SK-N-MC (cell line): ENCODE results near the gene RTKN.

Source experiments
- DNase-seq: peaks from one replicate; pipeline ENCODE4 v3.0.0-alpha.2; 2011; ENCODE audit warnings: low read depth, low spot score
- H3K27ac ChIP-seq: fragments of 200-600 bp; sonication (generic); 2 replicates; pipeline ENCODE4 v1.5.1; 2016; ENCODE audit warnings: mixed run types
- H3K36me3 ChIP-seq: fragments of 200-600 bp; sonication (generic); 2 replicates; pipeline ENCODE4 v1.6.1; 2017; ENCODE audit warnings: antibody characterized with exemption, low read length, mixed read lengths; ENCODE audit not compliant: insufficient read depth
- H3K4me3 ChIP-seq: fragments of 200-600 bp; sonication (generic); 2 replicates; pipeline ENCODE4 v1.5.1; 2016
- H3K9ac ChIP-seq: fragments of 200-600 bp; sonication (generic); 2 replicates; pipeline ENCODE4 v1.8.0; 2017; ENCODE audit warnings: mixed run types, mixed read lengths; ENCODE audit not compliant: insufficient read length
- H3K9me3 ChIP-seq: fragments of 200-600 bp; sonication (generic); 2 replicates; pipeline ENCODE4 v1.6.1; 2017; ENCODE audit warnings: low read depth, mild to moderate bottlenecking, antibody characterized with exemption, low read length, moderate library complexity, mixed read lengths
- EZH2 ChIP-seq: fragments of 200-600 bp; sonication (generic); IDR thresholded peaks from one replicate; pipeline ENCODE4 v1.6.1; 2017; ENCODE audit warnings: antibody characterized with exemption
- FOXP2 ChIP-seq: optimal IDR thresholded peaks from 2 replicates; pipeline ENCODE3; 2011; ENCODE audit warnings: mild to moderate bottlenecking, moderate library complexity; ENCODE audit not compliant: insufficient read depth; ENCODE audit errors: extremely low read length, control extremely low read depth
- POLR2AphosphoS5 ChIP-seq: IDR thresholded peaks from 2 replicates; pipeline ENCODE4 v1.6.1; 2012; ENCODE audit warnings: mild to moderate bottlenecking, low read depth, low read length, borderline replicate concordance

RTKN gene

DNA sequence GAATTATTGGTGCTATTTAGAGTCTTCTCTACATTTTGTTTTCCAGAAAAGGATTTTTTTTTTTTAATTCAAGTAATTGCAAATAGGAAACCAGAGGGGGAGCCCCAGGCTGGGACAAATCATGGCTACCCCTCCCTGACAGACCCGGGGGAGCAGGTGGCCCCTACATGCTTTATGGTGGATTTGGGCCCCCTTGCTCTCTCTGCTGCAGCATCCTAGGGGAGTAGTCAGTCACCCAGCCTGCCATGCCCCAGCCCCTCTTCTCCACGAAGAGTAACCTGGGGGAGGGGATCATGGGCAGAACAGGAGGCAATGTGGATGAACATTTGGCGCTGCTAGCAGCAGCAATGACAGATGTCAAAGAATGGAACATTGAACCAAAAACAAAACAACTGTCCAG is 25.0 kb downstream of the RTKN start:
- DNase-seq = no peak
- no peak for TF ChIP-seq POLR2AphosphoS5
- no peak for TF ChIP-seq EZH2
- TF ChIP-seq FOXP2 = no peak
- H3K36me3 ChIP-seq = no peaks in the 10 kb centered on the region
- no peak overlapping the region for H3K27ac ChIP-seq
- no peaks in the 10 kb centered on the region for H3K9me3 ChIP-seq
- no peak overlapping the region for H3K4me3 ChIP-seq
- H3K9ac ChIP-seq = no peak overlapping the region

DNA sequence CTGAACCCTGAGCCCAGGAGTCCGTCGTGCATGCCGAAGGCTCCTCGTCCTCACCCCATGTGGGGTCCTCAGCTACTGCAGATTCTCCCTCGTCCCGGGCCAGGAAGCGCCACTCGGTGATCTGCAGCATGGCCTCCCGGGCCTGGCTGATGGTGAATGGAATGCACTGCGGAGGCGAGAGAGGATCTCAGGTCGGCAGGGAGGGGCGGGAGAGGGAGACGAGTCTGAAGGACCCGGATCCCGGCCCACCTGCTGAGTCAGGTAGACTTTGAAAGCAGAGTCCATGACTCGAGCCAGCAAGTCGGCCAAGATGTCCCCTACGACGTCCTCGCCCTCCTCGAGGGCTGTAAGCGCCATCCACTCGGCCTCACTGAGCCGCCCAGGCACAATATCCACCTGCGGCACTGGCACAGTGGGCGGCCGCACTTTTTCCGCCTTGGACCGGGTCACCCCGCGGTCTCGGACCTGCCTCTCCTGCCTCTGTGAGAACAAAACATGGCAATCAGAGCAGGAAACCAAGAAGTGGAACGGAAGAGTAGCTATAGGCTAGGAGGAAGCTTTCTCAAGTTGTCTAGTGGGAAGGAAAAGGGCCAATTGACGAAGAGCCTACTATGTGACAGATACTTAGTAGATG is 25.9 kb downstream of the RTKN start:
- H3K4me3 ChIP-seq = no peak overlapping the region
- H3K27ac ChIP-seq = no peak overlapping the region
- no peak overlapping the region for H3K9ac ChIP-seq
- no peaks in the 10 kb centered on the region for H3K9me3 ChIP-seq
- no peaks in the 10 kb centered on the region for H3K36me3 ChIP-seq
- TF ChIP-seq EZH2 (no peak), POLR2AphosphoS5 (no peak), FOXP2 (no peak)
- no peak for DNase-seq

DNA sequence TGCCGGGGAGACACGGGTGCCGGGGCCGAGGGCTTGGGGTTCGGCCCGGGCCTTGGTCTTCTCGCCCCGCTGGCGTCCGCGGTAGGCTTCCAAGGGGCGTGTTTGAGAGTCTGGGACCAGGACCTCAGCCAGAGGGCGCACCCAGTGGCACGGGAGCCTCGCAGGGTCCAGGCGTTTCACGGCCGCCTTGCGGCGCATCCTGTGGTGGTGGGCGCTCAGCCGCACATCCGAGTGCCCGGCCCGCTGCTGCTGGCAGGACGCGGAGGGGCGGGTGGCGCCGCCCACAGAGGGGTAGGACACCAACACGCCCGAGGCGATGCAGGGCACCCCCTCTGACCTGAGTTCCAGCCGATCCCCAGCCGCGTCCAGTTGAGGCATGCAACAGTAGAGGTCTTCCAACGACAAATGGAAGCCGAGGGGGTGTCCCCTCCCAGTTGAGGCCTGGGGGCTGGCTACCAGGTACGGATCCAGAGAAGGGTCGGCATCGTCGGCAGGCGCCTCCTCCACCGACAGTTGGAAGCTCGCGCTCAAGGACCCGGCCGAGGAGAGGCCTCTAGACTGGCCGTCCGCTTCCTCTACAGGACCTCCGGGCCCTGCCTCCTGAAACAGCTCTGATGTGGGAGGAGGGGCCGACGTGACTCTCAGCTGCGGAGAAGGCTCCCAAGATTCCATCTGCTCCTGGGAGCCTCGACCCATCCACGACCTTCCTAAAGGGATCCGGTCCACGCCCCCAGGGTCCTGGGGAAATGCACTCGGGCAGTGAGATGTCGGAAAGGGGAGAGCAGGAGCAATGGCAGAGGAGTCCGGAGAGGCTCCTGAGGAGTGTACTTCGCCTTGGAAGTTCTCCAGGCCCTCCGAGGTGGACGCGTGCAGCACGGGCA is 26.6 kb downstream of the RTKN start:
- no peak overlapping the region for H3K27ac ChIP-seq
- no peak for DNase-seq
- TF ChIP-seq EZH2 = no peak
- TF ChIP-seq FOXP2 = no peak
- no peak for TF ChIP-seq POLR2AphosphoS5
- no peak overlapping the region for H3K9ac ChIP-seq
- H3K4me3 ChIP-seq = no peak overlapping the region
- H3K9me3 ChIP-seq = no peaks in the 10 kb centered on the region
- no peaks in the 10 kb centered on the region for H3K36me3 ChIP-seq

DNA sequence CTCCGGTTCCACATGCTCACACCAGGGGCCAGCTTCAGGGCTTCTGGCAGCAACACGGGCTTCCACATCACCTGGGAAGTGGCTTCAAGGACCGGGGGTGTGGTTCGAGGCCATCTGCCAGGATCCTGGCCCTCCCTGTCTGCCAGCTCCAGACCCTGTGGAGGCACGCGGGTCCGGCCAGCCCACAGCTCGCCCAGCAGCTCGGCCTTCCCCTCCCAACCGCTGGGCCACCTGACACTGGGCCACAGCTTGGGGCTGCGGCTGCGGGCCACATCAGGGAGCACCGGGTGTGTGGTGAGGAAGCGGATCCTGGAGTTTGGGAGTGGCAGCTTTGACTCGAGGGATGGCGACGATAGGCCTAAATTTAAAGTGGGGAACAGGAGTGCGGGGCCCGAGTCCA is 27.3 kb downstream of the RTKN start:
- no peak for DNase-seq
- Histone ChIP-seq H3K9me3 (no peaks in the 10 kb centered on the region), H3K36me3 (no peaks in the 10 kb centered on the region), H3K27ac (no peak overlapping the region), H3K4me3 (no peak overlapping the region), H3K9ac (no peak overlapping the region)
- TF ChIP-seq EZH2 (no peak), FOXP2 (no peak), POLR2AphosphoS5 (no peak)

DNA sequence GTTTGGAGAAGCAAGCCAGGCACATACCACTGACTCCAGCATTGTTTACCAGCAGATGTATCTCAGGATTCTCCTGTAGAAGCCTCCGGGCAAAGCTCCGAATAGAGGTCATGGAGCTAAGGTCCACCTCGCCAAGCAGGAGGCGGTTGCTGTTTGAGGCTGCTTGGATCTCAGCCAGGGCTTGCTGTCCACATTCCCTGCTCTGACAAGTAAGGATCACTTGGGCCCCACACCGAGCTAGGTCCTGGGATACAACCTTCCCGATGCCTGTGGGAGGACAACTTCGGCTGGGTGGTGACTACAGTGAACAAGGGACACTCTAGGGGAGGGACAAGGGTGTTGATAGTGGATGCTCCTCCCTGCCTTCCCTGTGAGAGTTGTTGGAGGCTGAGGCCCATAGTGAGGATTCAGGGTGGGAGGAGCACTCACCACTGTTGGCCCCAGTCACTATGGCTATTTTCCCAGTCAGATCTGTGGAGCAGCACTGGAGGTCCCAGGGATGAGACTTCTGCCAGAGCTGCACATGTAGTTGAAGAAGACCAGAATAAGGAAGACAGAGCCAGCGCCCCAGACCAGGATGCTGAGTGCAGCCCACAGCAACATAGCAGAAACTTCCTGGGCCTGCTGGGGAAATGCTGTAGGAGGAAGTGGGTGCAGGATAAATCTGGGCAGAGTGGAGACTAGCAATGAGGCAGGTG is 28.6 kb downstream of the RTKN start:
- Histone ChIP-seq H3K9me3 (no peaks in the 10 kb centered on the region), H3K27ac (no peak overlapping the region)
- DNase-seq = no peak

DNA sequence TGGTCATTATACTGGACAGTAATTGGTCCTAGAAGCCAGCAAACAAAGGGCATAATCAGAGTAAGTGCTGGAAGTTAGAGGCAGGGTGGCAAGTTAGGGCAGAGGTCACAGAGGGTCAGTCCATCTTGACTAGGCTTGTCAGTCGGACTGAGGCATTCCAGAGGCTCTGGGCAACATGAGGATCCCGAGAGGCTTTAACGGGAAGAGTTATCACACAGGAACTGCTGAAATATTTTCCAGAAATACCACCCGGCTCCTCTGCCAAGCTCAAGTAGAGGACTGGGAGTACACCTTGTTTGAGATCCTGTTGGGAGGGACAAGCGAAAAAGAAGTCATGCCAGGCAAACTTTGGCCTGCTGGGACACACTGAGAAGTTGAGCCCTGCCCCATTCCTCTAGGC is 34.1 kb downstream of the RTKN start:
- Histone ChIP-seq H3K9me3 (no peaks in the 10 kb centered on the region), H3K36me3 (no peaks in the 10 kb centered on the region), H3K4me3 (no peak overlapping the region), H3K27ac (no peak overlapping the region), H3K9ac (no peak overlapping the region)
- TF ChIP-seq EZH2 = no peak
- TF ChIP-seq POLR2AphosphoS5 = no peak
- no peak for TF ChIP-seq FOXP2
- no peak for DNase-seq

More for the DNA sequence above, 28.6 kb downstream of the RTKN start:
- H3K36me3 ChIP-seq = no peaks in the 10 kb centered on the region
- no peak overlapping the region for H3K9ac ChIP-seq
- TF ChIP-seq POLR2AphosphoS5 = no peak
- no peak for TF ChIP-seq FOXP2
- TF ChIP-seq EZH2 = no peak
- H3K4me3 ChIP-seq = no peak overlapping the region

DNA sequence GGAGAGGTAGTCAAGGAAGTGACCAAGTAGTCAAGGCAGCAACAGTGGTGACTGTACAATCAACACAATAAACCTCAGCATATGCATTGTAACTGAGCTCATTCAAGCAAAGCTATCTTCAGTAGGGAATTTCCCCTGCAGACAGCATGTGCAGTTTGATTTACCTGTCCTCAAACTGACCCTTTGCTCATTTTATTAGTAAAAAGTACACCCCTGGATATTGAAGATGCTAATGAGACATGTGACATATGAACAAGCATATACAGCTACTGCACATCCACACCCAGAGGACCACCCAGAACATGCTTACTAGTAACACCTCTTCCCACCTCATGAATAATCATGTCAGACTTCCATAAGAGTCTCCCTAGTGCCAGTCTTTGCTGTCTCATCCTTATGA is 35.7 kb downstream of the RTKN start:
- DNase-seq = no peak
- no peaks in the 10 kb centered on the region for H3K9me3 ChIP-seq
- no peak overlapping the region for H3K9ac ChIP-seq
- H3K27ac ChIP-seq = no peak overlapping the region
- TF ChIP-seq POLR2AphosphoS5 (no peak), EZH2 (no peak), FOXP2 (no peak)
- H3K36me3 ChIP-seq = no peaks in the 10 kb centered on the region
- H3K4me3 ChIP-seq = no peak overlapping the region

DNA sequence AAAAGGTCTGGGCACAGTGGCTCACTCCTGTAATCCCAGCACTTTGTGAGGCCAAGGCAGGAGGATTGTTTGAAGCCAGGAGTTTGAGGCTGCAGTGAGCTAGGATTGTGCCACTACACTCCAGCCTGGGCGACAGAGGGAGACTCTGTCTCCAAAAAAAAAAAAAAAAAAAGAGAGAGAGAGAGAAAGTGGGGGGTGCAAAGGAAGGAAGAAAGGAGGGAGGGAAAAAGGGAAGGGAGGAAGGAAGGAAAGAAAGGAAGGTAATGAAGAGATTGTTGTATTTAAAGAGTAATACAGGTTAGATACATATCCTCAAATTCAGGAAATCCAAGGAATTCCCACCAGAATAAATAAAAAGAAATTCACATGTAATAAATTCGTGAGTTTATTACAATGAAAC is 39.8 kb downstream of the RTKN start:
- no peak for DNase-seq
- no peaks in the 10 kb centered on the region for H3K9me3 ChIP-seq
- no peak overlapping the region for H3K27ac ChIP-seq
- H3K4me3 ChIP-seq = no peak overlapping the region
- no peaks in the 10 kb centered on the region for H3K36me3 ChIP-seq
- H3K9ac ChIP-seq = no peak overlapping the region
- TF ChIP-seq FOXP2 = no peak
- TF ChIP-seq POLR2AphosphoS5 = no peak
- TF ChIP-seq EZH2 = no peak

DNA sequence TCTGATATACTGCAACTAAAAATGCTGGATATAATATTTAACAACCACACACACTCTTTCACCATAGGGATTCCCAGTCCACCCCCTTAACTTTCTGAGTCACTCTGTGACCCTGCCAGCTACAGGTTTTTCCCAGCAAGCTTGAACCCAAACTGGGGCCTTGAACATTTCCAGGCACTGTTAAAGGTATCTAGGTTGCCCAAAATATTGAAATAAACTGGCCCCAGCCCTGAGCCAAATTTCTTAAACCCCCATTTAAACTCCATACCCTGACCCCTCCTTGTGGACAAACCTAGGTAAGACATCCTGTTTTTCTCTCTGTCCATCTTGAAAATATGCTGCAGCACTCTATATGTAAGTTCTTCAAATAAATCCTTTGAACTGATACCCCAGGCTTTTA is 42.0 kb downstream of the RTKN start:
- H3K27ac ChIP-seq = no peak overlapping the region
- H3K4me3 ChIP-seq = no peak overlapping the region
- no peak for DNase-seq
- no peak for TF ChIP-seq POLR2AphosphoS5
- TF ChIP-seq EZH2 = no peak
- no peak for TF ChIP-seq FOXP2
- H3K9ac ChIP-seq = peak overlapping the region; percentile 8
- H3K36me3 ChIP-seq = no peaks in the 10 kb centered on the region
- H3K9me3 ChIP-seq = no peaks in the 10 kb centered on the region
